ENCODE results near the gene DTNB. TPM values are rescaled to one million over a fixed set of nuclear protein-coding genes. Genes with fewer than 3 reads are reported as not detected.

DTNB gene
- total and polyA plus RNA-seq, 2 of the 4 experiments (the other 2 are of a cell fraction) = 3.8 to 5.3 TPM

- Histone ChIP-seq H3K23ac (ENCODE audit: low read depth, low read length) (no peak overlapping the region), H3K18ac (ENCODE audit: low read depth, low read length) (no peak overlapping the region), H3K4ac (ENCODE audit: low read depth, low read length) (no peak overlapping the region), H4K5ac (ENCODE audit: low read depth, low read length) (no peak overlapping the region), H3K4me2 (ENCODE audit: low read depth, low read length) (no peak overlapping the region), H2BK120ac (ENCODE audit: low read depth, low read length) (no peak overlapping the region), H2BK20ac (ENCODE audit: low read depth, low read length) (no peak overlapping the region), H2BK15ac (ENCODE audit: low read depth, low read length) (no peak overlapping the region), H2BK5ac (ENCODE audit: low read depth, low read length, poor library complexity, severe bottlenecking) (no peak overlapping the region), H4K8ac (ENCODE audit: low read depth in 2 of 2, low read length in 2 of 2) (no peak overlapping the region), H2AFZ (replicated peaks; ENCODE audit: low read length, poor library complexity) (no peak overlapping the region), H3K79me1 (ENCODE audit: low read depth in 1 of 2, low read length in 2 of 2) (peaks cover 6 to 65% of the 10 kb centered on the region in 2 experiments), H2AK5ac (ENCODE audit: low read depth, low read length) (no peak overlapping the region), H3K9me3 (ENCODE audit: control insufficient read depth, insufficient read depth, low read length) (no peaks in the 10 kb centered on the region), H3K27ac (ENCODE audit: insufficient read depth, low read length) (no peak overlapping the region), H4K20me1 (ENCODE audit: insufficient read depth, low read length) (peaks cover 77% of the 10 kb centered on the region), H3K4me1 (ENCODE audit: control insufficient read depth, insufficient read depth, low read length) (peaks cover 7% of the 10 kb centered on the region; the same call in 1 of the 2 replicates), H4K91ac (ENCODE audit: insufficient read depth, low read depth, low read length) (no peak overlapping the region), H3K4me3 (ENCODE audit: insufficient read depth, low read depth, low read length) (no peak overlapping the region), H3K27me3 (ENCODE audit: control insufficient read depth, insufficient read depth, low read length) (no peaks in the 10 kb centered on the region), H3K56ac (ENCODE audit: extremely low read depth, insufficient read depth, low read length) (no peak overlapping the region), H3K14ac (replicated peaks; ENCODE audit: low read depth, low read length) (no peak overlapping the region), H2AK9ac (replicated peaks; ENCODE audit: low read depth, low read length, poor library complexity) (no peak overlapping the region), H3K9me1 (ENCODE audit: insufficient read depth, low read length) (no peaks in the 10 kb centered on the region; the same call in 1 of the 2 replicates), H3K9ac (ENCODE audit: low read depth, low read length) (no peak overlapping the region), H3K36me3 (ENCODE audit: control insufficient read depth, insufficient read depth, low read length) (0 out of 2 replicates have a peak, but pooled peaks cover 2% of the 10 kb centered on the region)
- ATAC-seq (ENCODE audit: low read depth) (no peak), DNase-seq (no peak)
- no TSS peak for BruUV-seq (replicated peaks)
- intact Hi-C loops (cut with micrococcal nuclease) (no loop called here), dilution Hi-C loops (cut with HindIII; ENCODE audit: low sequenced_read_pairs, unreplicated experiment) (no loop called here), in situ Hi-C loops (cut with MboI; ENCODE audit: low sequenced_read_pairs) (no loop called here)
- WGBS, 2 experiments (ENCODE audit: extremely low coverage in 2 of 2, insufficient read length in 1 of 2) = no CpG with 5 or more reads among the region's 8 CpGs
- TF ChIP-seq CTCF (conservative IDR thresholded peaks at IDR 0.05; ENCODE audit: low read depth, low read length) (no peak), ELK1 (IDR thresholded peaks at IDR 0.05; ENCODE audit: borderline replicate concordance, low read depth, low read length) (no peak), SMC3 (IDR thresholded peaks at IDR 0.05; ENCODE audit: low read depth, low read length) (no peak), USF2 (IDR thresholded peaks at IDR 0.05; ENCODE audit: low read depth, low read length) (no peak), MXI1 (IDR thresholded peaks at IDR 0.05; ENCODE audit: borderline replicate concordance, low read depth, low read length) (no peak)
- POLR2A ChIA-PET (ENCODE audit: unreplicated experiment) = no interaction called here
- CTCF ChIA-PET = interaction anchor here (1.6 kb wide), 1 partner anchor 10 kb away, joined by 3 read pairs; no protein-coding TSS in a partner anchor
These were observed 338.2 kb downstream of the DTNB start for GRCh38 chr2:25335204-25335603.
